Suprapubic skin (tissue), 3 donors: ENCODE measurements around the gene CCDC68.

ENCODE experiments used
- CTCF ChIP-seq, 2 donors: fragments of 200-600 bp in 1 of 2; fragments of 450-650 bp in 1 of 2; sonication (generic) in 1 of 2; IDR thresholded peaks; one replicate each; pipeline ENCODE4 v1.5.1; 2016 to 2019; ENCODE audit warnings: antibody characterized with exemption in 2 of 2, mild to moderate bottlenecking in 1 of 2, moderate library complexity in 1 of 2
- POLR2AphosphoS5 ChIP-seq, 3 donors: sonication (generic); formaldehyde crosslinking; IDR thresholded peaks; one replicate each; pipeline ENCODE4 v1.6.1; 2017; ENCODE audit warnings: antibody characterized with exemption in 3 of 3

- no peak for TF ChIP-seq CTCF (IDR thresholded peaks at IDR 0.05)
- no peak for TF ChIP-seq POLR2AphosphoS5 (IDR thresholded peaks at IDR 0.05)
These were observed 41.3 kb upstream of the CCDC68 start for GRCh38 chr18:55000529-55000928.
